A172 (cell line): ENCODE measurements around the gene BCL2L13. TPM values are rescaled to one million over a fixed set of nuclear protein-coding genes. Genes with fewer than 3 reads are reported as not detected.
"Not testable (repeated sequence)": the region's sequence is repeated elsewhere in the genome, so short reads cannot be mapped to it uniquely, and the experiment has no call there.

ENCODE experiments used
- DNase-seq: peaks from one replicate; pipeline ENCODE4 v3.0.0-alpha.2; 2015; ENCODE audit warnings: low spot score
- total RNA-seq: library from RNA; depleted of rRNA; stranded (reverse); fragments of >200 nt; shearing (Covaris generic); gene quantifications from 2 replicates; pipeline ENCODE4 v1.2.3, GENCODE V29; 2014

The BCL2L13 gene
- total RNA-seq, 1 experiment from 2014 or later = 47.5 TPM

DNA sequence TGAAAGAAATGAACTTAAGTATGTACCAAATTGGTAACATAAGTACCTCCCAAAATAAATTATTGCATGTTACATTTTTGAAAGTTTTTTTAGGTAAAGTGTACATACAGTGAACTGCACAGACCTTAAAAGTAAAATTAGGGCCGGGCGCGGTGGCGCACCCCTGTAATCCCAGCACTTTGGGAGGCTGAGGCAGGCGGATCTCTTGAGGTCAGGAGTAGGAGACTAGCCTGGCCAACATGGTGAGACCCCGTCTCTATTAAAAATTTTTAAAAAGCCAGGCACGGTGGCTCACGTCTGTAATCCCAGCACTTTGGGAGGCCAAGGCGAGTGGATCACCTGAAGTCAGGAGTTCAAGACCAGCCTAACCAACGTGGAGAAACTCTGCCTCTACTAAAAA, 1.7 kb upstream of the BCL2L13 start:
- not testable (repeated sequence) for DNase-seq

DNA sequence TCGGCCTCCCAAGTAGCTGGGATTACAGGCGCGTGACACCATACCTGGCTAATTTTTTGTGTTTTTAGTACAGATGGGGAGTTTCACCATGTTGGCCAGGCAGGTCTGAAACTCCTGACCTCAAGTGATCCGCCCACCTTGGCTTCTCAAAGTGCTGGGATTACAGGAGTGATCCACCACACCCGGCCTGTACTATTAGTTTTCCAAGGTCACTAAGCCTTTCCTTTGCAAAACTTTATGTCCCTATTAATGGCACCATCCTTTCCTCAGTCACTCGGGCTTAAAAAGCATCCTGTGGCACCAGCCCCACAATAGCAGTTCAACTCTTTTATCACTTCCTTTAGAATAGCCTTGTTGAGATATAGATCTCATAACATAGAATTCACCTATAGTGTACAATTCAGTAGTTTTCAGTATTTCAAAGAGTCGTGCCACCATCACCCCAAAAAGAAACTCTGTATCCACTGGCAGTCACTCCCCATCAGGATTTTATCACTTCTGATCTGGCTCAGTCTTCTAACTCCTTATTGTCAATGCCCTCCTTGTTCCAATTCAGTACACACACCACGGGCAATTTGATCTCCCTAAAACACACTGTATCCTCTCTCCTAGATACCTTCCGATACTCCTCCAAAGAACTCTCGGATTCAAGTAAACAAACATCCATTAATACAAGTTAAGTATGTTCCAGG, 921 bp upstream of the BCL2L13 start:
- no peak for DNase-seq

DNA sequence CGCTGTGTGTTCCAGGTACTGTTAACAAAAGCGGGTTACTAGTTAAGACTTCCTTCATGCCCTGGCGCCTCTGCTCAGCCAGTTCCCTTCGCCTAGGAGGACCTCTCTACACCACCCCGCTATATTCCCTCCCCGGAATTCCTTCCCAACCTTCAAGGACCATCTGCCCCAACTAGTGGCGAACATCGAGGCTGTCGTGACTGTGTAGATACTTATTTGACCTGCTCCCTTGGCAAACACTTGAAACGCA, 450 bp upstream of the BCL2L13 start:
- DNase-seq = no peak

DNA sequence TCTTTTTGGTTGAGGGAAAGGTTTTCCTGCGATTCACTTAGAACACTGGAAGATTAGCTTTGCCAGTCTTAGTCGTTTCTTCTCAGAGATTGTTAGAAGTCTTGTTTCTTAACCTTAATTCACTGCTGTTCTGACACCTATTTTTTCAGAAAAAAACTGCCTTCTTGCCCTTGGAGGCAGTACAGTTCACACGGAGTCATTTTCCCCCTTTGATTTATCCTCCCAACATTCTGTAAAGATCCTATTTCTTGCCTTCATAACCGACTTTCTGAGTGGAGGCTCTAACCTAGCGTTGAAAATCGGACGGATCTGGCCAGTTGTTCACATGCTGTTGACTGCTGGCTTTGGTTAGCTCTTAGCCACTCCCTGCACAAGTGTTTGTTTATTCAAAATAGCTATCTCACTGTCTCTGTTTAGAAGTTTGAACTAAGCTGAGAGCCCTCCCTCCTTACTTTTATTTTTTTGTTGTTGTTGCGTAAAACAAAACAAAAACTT, 737 bp downstream of the BCL2L13 start:
- peak; percentile 47 for DNase-seq

DNA sequence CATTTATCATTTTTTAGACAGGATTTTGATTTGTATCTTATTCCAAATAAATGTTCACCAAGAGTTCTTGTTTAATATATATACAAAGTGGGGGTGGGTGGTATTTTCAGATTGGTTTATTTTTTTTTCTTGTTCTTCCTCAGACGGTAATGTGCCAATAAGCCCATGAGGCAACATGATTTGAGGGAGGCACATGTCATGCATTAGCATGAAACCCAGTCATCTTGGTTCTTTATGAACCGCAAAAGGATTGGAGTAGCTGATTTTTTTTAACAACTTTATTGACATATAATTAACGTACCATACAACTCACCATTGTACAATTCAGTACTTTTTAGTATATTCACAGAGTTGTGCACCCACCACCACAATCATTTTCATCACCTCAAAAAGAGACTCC, 2.7 kb downstream of the BCL2L13 start:
- DNase-seq = no peak

DNA sequence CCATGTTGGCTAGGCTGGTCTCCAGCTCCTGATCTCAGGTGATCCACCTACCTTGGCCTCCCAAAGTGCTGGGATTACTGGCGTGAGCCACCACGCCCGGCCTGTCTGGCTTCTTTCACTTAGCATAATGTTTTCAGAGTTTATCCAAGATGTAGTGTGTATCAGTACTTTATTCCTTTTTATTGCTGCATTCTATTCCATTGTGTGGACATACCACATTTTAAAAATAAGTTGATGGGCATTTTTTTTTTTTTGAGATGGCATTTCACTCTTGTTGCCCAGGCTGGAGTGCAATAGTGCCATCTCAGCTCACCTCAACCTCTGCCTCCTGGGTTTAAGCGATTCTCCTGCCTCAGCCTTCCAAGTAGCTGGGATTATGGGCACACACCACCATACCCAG, 3.8 kb downstream of the BCL2L13 start:
- not testable (repeated sequence) for DNase-seq

DNA sequence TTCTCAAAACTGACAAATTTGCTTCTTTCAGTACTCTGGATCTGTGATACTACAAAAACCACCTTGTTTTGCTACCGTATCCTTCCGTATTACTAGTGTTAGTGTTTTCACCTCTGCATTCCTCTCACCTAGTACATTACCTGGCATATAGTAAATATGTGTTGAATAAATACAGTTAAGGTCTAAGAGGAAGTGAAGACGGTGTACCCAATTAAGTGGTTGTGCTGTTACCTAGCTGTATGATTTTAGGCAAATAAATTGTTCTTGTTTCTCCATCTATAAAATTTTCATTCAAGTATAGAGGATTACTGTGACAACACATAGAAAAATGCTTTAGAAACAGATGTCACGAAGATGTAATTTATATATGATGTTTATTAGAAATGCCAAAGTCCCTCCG, 8.9 kb downstream of the BCL2L13 start:
- DNase-seq = no peak

DNA sequence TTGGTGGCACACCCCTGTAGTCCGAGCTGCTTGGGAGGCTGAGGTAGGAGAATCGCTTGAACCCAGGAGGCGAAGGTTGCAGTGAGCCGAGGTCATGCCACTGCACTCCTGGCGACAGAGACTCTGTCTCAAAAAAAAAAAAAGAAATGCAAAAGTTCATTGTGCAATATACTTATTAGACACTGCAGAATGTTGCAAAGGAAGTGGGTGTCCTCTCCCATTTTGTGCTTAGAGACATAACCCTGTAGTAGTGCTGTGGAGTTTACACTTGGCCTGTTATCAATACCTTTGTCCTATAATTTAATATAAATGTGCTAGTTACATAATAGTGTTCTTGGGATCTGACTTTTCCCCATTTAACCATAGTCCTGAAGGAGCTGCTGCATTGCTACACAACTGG, 9.4 kb downstream of the BCL2L13 start:
- no peak for DNase-seq

DNA sequence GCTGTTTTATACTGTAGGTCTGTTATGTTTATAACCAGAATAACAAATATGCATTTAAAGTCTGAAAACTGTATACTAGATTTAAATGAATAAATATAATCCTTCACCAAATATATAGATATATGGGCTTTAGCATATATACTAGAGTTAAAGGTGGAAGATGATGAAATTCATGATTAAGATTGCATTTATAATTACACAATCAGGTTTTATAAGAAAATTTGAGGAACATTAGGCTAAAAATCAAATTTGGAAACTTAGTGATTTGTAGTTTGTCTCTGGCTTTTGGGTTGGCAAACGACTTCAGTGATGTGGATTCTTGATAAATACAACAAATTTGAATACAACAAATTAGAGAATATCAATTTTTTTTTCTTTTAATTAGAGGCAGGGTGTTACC, 10.0 kb downstream of the BCL2L13 start:
- DNase-seq = no peak

DNA sequence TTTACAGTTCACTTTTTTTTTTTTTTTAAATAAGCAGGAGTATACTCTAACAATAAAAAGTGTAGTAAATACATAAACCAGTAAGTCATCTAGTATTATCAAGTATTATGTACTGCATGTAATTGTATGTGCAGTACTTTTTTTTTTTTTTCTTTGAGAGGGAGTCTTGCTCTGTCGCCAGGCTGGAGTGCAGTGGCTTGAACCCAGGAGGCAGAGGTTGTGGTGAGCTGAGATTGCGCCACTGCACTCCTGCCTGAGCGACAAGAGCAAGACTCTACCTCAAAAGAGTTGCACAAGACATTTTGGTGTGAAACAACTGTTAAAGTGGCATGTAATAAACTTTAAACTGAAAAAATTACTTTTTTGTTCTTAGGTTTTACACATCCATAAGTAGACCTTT, 16.7 kb downstream of the BCL2L13 start:
- DNase-seq = no peak

DNA sequence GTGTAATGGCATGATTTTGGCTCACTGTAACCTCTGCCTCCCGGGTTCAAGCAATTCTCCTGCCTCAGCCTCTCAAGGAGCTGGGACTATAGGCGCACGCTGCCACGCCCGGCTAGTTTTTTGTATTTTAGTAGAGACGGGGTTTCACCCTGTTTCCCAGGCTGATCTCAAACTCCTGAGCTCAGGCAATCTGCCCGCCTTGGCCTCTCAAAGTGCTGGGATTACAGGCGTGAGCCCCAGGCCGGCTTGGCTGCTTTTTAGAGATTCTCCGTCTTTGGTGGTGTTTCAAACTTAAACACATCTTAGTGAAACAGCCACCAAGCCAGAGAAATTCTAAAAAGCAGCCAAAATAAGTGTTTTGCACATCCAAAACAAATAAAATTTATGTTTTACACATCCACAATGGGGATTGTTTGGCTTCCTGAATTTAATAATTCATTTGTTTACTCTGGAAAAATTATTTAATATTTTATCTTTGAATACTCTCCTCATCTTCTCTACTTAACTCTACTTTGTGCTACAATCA, 18.4 kb downstream of the BCL2L13 start:
- no peak for DNase-seq

DNA sequence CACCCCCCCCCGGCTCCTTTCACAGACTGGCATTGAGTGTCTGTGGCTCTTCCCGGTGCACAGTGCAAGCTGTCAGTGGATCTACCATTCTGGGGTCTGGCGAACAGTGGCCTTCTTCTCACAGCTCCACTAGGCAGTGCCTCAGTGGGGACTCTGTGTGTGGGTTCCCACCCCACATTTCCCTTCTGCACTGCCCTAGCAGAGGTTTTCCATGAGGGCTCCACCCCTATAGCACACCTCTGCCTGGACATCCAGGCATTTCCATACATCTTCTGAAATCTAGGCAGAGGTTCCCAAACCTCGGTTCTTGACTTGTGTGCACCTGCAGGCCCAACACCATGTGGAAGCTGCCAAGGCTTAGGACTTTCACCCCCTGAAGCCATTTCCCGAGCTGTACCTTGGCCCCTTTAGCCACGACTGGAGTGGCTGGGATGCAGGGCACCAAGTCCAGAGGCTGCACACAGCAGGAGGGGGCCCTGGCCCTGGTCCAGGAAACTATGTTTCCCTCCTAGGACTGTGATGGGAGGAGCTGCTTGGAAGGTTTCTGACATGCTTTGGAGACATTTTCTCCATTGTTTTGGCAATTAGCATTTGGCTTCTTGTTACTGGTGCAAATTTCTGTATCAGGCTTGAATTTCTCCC, 26.0 kb downstream of the BCL2L13 start:
- no peak for DNase-seq

DNA sequence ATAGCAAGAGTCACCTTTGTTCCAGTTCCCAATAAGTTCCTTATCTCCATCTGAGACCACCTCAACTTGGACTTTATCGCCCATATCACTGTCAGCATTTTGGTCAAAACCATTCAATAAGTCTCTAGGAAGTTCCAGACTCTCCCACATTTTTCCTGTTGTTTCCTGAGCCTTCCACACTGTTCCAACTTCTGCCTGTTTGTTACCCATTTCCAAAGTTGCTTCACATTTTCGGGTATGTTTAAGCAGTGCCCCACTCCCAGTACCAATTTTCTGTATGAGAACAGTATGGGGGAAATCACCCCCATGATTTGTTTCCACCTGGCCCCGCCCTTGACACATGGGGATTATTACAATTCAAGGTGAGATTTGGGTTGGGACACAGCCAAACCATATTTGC, 26.7 kb downstream of the BCL2L13 start:
- no peak for DNase-seq

DNA sequence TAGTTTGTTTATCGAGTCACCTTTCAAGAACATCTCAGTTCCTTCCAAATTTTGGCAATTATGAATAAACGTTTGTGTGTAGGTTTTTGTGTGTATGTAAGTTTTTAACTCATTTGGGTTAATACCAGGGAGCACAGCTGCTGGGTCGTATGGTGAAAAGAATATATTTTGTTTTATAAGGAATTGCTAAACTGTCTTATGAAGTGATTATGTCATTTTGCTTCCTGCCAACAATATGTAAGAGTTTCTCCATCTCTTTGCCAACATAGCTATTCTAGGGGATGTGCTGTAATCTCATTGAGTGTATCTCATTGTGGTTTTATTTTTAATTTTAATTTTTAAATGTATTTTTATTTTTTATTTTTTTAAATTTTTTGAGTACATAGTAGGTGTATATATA, 27.3 kb downstream of the BCL2L13 start:
- no peak for DNase-seq

DNA sequence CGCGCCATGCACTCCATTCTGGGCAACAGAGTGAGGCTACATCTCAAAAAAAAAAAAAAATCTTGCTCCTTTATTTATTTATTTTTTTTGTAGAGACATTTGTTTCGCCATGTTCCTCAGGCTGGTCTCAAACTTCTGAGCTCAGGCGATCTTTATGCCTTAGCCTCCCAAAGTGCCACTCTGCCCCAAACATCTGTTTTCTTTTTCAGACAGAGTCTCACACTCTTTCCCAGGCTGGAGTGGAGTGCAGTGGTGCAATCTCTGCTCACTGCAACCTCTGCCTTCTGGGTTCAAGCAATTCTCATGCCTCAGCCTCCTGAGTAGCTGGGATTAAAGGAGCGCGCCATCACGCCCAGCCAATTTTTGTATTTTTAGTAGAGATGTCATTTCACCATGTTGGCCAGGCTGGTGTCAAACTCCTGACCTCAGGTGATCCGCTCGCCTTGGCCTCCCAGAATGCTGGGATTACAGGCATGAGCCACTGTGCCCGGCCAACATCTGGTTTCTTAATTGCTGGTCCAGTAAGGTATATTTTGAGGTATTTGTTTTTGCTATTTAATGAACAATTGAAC, 33.0 kb downstream of the BCL2L13 start:
- DNase-seq = not testable (repeated sequence)

DNA sequence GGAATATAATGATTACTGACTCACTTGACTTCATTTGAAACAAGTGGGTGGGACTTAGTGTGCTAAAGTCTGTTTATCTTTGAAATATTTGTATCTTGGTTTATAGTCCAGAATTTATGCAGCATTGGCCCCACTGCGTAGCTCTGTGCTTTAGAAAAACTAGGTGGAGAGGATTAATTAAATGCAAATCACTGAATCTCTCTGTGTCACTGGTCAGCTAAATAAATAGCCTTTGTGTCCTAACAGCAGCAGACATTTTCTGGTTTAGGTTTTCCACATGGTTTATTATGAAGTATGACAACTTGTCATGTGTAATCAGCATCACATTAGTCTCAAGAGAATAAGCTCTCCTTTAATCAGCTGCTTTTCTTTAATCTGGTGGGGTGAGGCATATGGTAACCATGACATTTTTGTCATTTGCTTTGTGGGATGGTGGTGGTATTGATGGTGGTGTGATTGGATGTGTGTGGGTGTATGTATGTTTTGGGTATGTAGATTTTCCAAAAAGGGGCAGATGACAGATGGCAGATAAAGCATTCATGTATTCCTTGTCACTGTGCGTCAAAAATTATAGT, 33.9 kb downstream of the BCL2L13 start:
- no peak for DNase-seq

DNA sequence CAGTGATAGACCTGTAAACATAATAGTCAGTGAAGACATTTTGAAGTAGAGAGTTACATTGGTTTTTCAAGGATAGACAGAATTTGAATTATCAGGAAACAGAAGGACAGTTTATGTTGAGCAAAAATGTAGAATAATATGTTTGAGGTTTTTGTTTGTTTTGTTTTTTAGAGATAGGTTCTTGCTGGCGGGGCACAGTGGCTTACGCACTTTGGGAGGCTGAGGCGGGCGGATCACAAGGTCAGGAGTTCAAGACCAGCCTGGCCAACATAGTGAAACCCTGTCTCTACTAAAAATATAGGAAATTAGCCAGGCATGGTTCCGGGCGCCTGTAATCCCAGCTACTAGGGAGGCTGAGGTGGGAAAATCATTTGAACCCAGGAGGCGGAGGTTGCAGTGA, 35.6 kb downstream of the BCL2L13 start:
- DNase-seq = no peak

DNA sequence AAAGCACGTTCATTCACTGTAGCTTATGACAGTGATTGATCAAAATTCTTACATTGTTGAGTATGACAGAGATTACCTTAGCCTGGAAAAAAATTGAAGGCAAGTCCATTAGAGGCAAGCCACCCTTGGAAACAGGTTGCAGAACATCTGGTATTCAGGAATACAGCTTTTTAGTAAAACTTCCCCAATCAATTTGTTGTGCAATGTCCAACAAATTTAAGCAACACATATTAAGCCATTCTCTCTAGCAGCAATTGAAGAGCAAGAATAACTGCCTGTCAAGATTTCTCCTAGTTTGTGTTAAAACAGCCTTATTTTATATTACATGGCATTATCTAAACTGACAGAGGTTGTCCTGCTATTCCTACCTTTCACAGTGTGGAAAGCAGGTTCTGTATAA, 37.0 kb downstream of the BCL2L13 start:
- DNase-seq = no peak

DNA sequence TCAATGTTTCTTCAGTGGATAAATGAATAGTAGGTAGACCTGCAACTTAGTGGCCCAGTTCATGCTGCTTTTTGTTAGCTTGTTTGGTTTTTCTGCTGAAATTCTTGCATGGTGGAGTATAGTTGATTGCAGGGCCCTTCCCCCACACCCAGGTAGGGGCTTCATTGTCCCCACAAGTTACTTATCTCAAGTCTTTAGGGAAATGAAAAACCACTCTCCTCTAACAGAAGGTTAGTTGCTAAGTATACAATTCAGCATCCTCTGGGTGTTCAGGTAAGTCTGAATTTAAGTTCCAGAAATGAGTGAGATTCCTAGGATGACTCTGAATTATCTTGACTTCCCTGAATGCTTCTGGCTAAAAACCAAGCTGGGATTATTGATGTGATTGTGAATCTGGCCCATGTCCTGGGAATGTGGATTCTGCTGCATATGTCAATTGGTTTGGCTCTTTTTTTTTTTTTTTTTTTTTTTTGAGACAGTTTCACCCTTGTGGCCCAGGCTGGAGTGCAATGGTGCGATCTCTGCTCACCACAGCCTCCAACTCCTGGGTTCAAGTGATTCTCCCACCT, 40.3 kb downstream of the BCL2L13 start:
- DNase-seq = no peak

DNA sequence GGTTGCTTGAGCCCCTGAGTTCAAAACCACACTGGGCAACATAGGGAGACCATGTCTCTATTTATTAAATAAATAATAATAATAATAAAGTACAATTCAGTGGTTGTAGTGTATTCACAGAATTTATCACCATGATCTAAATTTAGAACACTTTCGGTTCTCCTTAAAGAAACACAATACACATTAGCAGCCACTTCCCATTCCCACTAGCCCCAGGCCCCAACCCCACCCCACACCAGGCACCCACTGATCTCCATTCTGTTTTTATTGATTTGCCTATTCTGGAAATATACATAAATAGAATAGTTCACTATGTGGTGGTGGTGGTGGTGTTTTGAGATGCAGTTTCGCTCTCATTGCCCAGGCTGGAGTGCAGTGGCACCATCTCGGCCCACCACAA, 45.7 kb downstream of the BCL2L13 start:
- no peak for DNase-seq

DNA sequence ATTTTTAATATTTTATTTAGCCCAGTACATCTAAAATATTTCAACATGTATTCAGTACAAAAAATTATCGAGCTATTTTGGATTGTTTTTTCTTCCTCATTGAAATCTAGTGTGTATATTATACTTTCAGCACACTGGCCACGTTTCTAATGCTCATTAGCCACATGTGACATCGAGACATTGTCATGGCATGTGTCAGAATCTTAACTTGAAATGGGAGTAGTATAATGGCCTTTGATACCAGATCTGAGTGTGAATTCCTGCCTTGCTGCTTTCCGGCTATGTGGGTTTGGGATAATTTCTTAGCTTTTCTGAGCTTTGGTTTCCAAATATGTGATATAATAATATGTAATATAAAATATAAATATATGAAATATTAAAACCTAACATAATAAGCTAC, 54.3 kb downstream of the BCL2L13 start:
- no peak for DNase-seq

DNA sequence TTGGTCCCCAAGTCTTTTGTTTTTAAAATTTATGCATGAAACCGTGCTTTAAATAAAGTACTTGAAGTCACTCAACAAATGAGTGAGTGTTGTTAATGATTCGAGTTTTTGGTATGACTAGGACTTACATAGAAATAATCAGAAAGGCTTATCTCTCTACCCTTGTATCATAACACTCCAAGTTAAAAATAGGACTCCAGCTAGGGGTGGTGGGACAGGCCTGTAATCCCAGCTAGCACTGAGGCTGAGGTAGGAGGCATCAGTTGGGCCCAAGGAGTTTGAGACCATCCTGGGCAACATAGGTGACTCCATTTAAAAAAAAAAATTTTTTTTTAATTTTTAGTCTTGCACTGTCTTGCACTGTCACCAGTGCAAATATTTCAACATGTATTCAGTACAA, 55.6 kb downstream of the BCL2L13 start:
- DNase-seq = no peak

DNA sequence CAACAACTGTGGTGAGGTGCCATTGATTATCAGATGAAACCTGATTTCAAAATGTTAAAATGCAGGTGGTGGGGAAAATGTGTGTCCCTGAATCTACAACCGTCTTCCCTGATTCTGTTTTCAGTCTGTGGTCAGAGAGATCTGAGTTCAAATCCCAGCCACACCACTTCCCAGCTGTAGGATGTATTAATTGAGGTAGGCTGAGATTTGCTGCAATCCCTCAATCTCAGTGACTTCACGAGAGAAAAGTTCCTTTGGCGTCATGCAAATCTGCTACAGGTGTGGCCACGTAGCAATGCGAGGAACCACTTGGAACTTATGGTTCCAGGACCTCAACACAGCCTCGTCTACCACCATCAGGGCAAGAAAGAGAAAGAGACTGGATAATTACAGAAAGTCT, 56.2 kb downstream of the BCL2L13 start:
- DNase-seq = no peak
